Activated CD4-positive, alpha-beta memory T cell treated with anti-CD3 and anti-CD28 coated beads for 36 hours (primary cell): ENCODE results near the gene LYPD1. TPM values are rescaled to one million over a fixed set of nuclear protein-coding genes. Genes with fewer than 3 reads are reported as not detected.
"Not testable (repeated sequence)": the region's sequence is repeated elsewhere in the genome, so short reads cannot be mapped to it uniquely, and the experiment has no call there.

Experiments
- CTCF ChIA-PET: fragments of 350-600 bp; sonication (Branson Sonifier 250); formaldehyde crosslinking; loops from one replicate; lab custom pipeline; 2021; ENCODE audit warnings: antibody characterized with exemption, inconsistent platforms; lab: Charles Lee
- POLR2A ChIA-PET: fragments of 350-600 bp; sonication (Branson Sonifier 250); formaldehyde crosslinking; loops from one replicate; lab custom pipeline; 2021; ENCODE audit warnings: antibody characterized with exemption; lab: Charles Lee
- DNase-seq: peaks from one replicate; pipeline ENCODE4 v3.0.0-alpha.2; 2020
- H3K27ac Mint-ChIP-seq: one replicate; pipeline ENCODE4 v1.8.0; 2021; ENCODE audit warnings: mixed read lengths
- H3K27me3 Mint-ChIP-seq: one replicate; pipeline ENCODE4 v1.8.0; 2021; ENCODE audit warnings: mixed read lengths
- H3K36me3 Mint-ChIP-seq: one replicate; pipeline ENCODE4 v1.8.0; 2021; ENCODE audit warnings: mixed read lengths
- H3K4me1 Mint-ChIP-seq: one replicate; pipeline ENCODE4 v1.8.0; 2021; ENCODE audit warnings: low read depth, mixed read lengths
- H3K4me3 Mint-ChIP-seq: one replicate; pipeline ENCODE4 v1.8.0; 2021; ENCODE audit warnings: mild to moderate bottlenecking, mixed read lengths
- H3K9me3 Mint-ChIP-seq: one replicate; pipeline ENCODE4 v1.8.0; 2021; ENCODE audit warnings: mixed read lengths
- intact Hi-C: fragments of 100-400 bp; cut with micrococcal nuclease; formaldehyde crosslinking; loops from one replicate; pipeline ENCODE4 v1.15.1; 2023
- total RNA-seq, 2 experiments: library from RNA; stranded (reverse); gene quantifications; one replicate each; pipeline ENCODE4 v1.2.3, GENCODE V29; 2021

LYPD1 gene, protein sequence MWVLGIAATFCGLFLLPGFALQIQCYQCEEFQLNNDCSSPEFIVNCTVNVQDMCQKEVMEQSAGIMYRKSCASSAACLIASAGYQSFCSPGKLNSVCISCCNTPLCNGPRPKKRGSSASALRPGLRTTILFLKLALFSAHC
- total RNA-seq, result not detected

DNA sequence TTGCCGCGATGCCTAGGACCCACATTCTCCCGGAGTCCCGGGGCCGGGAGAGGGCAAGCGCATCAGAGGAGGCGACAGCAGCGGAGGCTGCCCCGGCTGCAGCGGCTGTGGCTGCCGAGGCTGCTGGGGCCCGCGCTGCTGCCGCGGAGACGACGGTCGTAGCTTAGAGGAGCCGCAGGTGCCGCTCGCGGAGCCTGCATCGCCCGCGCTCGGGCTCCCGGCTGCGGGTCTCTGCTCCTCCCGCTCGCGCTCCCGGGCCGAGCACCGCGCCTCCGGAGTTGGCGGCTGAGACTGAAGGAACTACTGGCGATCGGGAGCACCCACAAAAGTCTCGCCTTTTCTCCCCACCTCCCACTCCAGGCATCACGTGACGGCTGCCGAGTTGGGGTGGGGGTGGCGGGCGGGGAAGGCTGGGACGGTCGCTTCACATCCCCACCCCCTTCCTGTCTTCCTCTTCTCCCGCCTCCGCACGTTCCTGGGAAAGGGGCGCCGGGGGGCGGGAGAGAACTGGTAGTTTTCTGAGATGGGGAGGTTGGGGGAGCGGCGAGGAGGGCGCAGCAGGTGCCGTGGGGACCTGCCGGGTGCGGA, at the start of gene LYPD1:
LYPD1 (minus strand) TSS at position 298 of the 588 bp plus-strand sequence; CDS start at position 25, 273 bp downstream.
- intact Hi-C loops, result no loop called here
- Mint-ChIP-seq H3K4me1 (no peaks in the 10 kb centered on the region), H3K27me3 (peaks cover 21% of the 10 kb centered on the region), H3K36me3 (peaks cover 2% of the 10 kb centered on the region), H3K9me3 (no peaks in the 10 kb centered on the region), H3K27ac (no peak within 1 kb of the TSS), H3K4me3 (no peak within 1 kb of the TSS)
- ChIA-PET CTCF (no interaction called here), POLR2A (no interaction called here)
- DNase-seq, result no peak

DNA sequence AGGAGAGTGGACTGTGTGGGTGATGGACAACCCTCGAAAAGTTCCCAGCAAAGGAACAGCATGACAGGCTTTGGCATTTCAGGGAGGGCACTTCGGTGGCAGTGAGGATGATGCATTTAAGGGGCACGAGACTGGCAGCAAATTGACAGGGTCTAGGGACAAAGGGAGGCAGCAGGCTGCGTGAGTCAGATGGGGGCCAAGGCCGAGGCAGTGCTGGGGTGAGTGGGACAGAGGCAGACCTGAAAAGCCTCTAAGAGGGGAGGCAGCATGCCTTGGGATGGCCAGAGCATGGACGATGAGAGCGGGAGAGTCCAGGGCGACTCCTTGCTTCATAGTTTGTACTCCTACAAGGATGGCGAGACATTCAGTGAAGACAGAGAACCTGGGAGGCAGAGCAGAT, 49.5 kb upstream of the LYPD1 start:
- no peak for DNase-seq
- Mint-ChIP-seq H3K36me3 (no peaks in the 10 kb centered on the region), H3K4me1 (no peaks in the 10 kb centered on the region), H3K27ac (no peak overlapping the region), H3K9me3 (no peaks in the 10 kb centered on the region), H3K4me3 (no peak overlapping the region), H3K27me3 (no peaks in the 10 kb centered on the region)
- POLR2A ChIA-PET, result no interaction called here
- CTCF ChIA-PET, result no interaction called here
- intact Hi-C loops, result no loop called here

DNA sequence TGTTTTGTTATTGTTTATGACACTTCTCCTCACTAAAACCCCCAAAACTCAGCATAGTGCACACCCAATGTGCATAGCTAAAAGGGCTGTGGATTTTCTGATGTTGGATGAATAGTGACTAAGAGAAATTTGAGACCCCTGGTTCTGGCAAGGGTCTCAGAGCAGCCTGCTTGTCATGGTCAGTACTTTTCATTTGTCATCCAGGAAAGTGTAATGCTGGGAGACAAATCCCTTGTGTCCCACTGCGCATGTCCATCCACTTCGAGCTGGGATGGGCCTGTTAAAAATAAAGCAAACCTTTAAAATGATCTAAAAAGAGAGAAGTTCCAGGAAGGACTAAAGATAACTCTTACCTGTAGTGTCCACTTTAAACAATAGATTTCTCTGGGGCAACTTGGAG, 46.9 kb upstream of the LYPD1 start:
- POLR2A ChIA-PET, result no interaction called here
- intact Hi-C loops, result no loop called here
- Mint-ChIP-seq H3K27ac (no peak overlapping the region), H3K4me3 (no peak overlapping the region), H3K4me1 (no peaks in the 10 kb centered on the region), H3K9me3 (no peaks in the 10 kb centered on the region), H3K36me3 (no peaks in the 10 kb centered on the region), H3K27me3 (no peaks in the 10 kb centered on the region)
- DNase-seq, result no peak
- CTCF ChIA-PET, result no interaction called here

DNA sequence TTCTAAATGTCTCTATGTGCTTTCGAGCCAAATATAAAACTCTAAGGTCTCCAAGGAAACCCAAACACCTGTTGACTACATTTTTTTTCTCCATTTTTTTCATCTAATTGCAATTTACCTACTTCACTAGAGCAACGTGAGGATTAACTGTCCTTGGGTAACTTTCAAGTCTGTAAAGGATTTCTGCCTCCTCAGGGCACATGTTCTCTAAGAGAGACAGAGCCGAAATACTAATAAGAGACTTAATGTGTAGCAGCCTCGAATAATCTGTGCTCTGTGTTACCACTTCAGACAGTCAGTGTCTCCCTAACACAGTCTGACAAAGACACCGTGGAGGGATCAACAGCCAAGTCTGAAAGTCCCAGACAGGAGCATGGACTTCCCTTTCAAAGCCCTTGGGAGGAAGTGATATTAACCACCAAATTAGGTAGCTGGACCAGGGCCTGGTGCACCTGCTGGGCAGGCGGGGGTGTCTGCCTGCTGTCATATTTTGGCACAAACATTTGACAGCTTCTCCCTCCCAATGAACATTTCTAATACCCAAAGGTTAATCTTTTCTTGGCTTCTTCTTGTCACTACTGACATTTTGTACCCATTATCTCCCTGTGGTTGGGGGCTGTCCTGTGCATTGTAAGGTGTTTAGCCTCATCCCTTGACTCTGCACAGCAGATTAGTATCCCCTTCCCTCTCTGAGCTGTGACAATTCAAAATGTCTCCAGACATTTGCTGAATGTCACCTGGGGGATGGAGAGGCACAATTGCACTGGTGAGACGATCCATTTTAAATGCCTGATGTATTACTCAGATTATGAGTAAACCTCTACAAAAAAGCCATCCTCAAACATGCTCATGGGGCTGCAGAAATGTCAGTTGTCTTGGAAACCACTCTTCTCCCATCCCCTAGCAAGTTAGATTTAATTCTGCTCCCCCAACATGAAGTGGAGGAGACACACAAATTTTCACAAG, 45.7 kb upstream of the LYPD1 start:
- no peaks in the 10 kb centered on the region for H3K4me1 Mint-ChIP-seq
- CTCF ChIA-PET, result no interaction called here
- POLR2A ChIA-PET, result no interaction called here
- no peak for DNase-seq
- no peaks in the 10 kb centered on the region for H3K27me3 Mint-ChIP-seq
- intact Hi-C loops, result no loop called here
- no peak overlapping the region for H3K4me3 Mint-ChIP-seq
- no peaks in the 10 kb centered on the region for H3K36me3 Mint-ChIP-seq
- H3K9me3 Mint-ChIP-seq, result no peaks in the 10 kb centered on the region
- no peak overlapping the region for H3K27ac Mint-ChIP-seq

DNA sequence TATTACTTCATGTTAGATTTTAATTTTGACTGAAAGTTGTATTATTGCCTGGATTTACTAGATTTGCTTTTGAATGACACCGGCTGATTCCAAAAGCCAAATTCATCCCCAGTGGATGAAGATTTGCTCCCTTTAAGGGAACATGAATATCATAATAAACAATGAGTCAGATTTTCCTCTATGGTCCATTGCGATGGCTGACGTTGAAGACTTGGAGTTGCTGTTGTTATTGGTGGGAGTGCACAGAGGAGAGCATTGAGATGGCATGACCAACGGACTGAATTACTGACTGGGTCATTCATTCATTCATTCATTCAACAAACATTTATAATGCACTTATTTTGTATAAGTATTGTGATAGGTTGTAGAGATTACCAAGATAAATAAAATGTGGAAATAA, 33.4 kb upstream of the LYPD1 start:
- H3K27me3 Mint-ChIP-seq, result no peaks in the 10 kb centered on the region

DNA sequence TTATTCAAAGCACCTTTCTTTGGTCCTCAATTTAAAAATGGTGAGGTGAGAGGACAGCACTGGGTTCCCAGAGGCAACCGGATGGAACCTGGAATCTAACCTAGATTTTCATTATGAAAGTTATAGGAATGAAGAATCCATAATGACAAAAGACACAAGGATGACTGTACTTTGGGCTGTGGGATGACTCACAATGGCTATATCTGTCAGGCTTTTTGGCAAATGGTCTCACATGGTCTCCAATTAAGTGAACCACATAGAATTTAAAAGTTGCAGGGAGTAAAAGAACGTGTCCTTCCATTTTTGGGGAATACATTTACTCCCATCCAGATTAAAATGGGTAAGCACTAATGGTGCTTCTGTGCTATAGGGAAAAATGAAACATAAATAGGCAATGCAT, 31.8 kb upstream of the LYPD1 start:
- ChIA-PET CTCF (no interaction called here), POLR2A (no interaction called here)
- Mint-ChIP-seq H3K27ac (no peak overlapping the region), H3K27me3 (no peaks in the 10 kb centered on the region), H3K9me3 (no peaks in the 10 kb centered on the region), H3K4me1 (no peaks in the 10 kb centered on the region), H3K4me3 (no peak overlapping the region), H3K36me3 (no peaks in the 10 kb centered on the region)
- no peak for DNase-seq
- intact Hi-C loops, result no loop called here

More for the DNA sequence above, 33.4 kb upstream of the LYPD1 start:
- ChIA-PET CTCF (no interaction called here), POLR2A (no interaction called here)
- no peak overlapping the region for H3K4me3 Mint-ChIP-seq
- H3K4me1 Mint-ChIP-seq, result no peaks in the 10 kb centered on the region
- no peaks in the 10 kb centered on the region for H3K36me3 Mint-ChIP-seq
- no peak for DNase-seq
- H3K9me3 Mint-ChIP-seq, result no peaks in the 10 kb centered on the region
- no peak overlapping the region for H3K27ac Mint-ChIP-seq
- intact Hi-C loops, result no loop called here

DNA sequence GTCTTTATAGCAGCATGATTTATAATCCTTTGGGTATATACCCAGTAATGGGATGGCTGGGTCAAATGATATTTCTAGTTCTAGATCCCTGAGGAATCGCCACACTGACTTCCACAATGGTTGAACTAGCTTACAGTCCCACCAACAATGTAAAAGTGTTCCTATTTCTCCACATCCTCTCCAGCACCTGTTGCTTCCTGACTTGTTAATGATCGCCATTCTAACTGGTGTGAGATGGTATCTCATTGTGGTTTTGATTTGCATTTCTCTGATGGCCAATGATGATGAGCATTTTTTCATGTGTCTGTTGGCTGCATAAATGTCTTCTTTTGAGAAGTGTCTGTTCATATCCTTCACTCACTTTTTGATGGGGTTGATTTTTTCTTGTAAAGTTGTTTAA, 29.8 kb upstream of the LYPD1 start:
- H3K4me1 Mint-ChIP-seq, CTCF ChIA-PET, POLR2A ChIA-PET, H3K27me3 Mint-ChIP-seq, H3K9me3 Mint-ChIP-seq, H3K27ac Mint-ChIP-seq, intact Hi-C loops, DNase-seq, H3K36me3 Mint-ChIP-seq, H3K4me3 Mint-ChIP-seq: not testable (repeated sequence)

DNA sequence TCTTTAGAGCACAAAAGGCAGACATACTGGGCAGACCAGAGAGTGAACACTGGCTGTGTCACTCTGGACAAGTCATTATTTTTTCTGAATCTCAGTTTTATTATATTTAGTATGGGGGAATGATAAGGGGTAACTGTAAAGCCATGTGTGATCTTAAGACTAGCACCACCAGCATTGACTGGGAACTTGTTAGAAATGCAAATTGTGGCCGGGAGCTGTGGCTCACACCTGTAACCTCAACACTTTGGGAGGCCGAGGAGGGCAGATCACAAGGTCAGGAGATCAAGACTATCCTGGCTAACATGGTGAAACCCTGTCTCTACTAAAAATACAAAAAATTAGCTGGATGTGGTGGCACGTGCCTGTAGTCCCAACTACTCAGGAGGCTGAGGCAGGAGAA, 28.3 kb upstream of the LYPD1 start:
- CTCF ChIA-PET, H3K27ac Mint-ChIP-seq, H3K27me3 Mint-ChIP-seq, H3K4me1 Mint-ChIP-seq, H3K9me3 Mint-ChIP-seq, DNase-seq, intact Hi-C loops, H3K4me3 Mint-ChIP-seq, H3K36me3 Mint-ChIP-seq, POLR2A ChIA-PET: not testable (repeated sequence)

DNA sequence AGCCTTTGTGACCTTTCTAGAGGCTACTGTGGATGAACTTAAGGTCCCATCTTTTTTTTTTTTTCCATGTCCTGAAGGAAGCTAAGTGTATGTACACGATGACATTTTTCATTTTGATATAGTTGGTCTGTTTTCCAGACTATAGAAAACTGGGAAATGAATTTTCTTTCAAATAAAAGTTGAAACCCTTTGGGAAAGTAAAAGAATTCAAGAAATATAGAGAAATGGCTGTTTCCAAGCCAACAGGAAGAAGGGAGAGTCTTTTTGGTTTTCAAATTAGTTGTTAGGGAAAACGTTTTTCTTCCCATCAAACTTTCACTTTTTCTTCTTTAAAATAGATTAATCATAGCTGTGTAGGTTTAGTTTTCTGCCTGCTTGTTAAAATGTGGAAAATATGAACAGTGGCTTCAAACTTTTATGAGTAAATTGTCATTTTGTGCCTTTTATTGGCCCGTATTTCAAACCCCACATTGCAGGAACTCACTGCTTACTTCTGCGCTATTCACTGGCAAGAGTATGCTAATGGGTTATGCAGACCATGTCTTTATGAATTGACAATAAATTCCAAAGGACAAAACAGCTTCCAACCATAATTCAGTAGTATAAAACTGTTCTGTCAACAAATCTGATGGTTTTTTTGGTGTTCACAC, 27.7 kb upstream of the LYPD1 start:
- H3K4me3 Mint-ChIP-seq, result no peak overlapping the region
- intact Hi-C loops, result no loop called here
- DNase-seq, result no peak
- H3K27me3 Mint-ChIP-seq, result no peaks in the 10 kb centered on the region
- H3K27ac Mint-ChIP-seq, result no peak overlapping the region
- no peaks in the 10 kb centered on the region for H3K4me1 Mint-ChIP-seq
- CTCF ChIA-PET, result no interaction called here
- POLR2A ChIA-PET, result no interaction called here
- H3K9me3 Mint-ChIP-seq, result no peaks in the 10 kb centered on the region
- no peaks in the 10 kb centered on the region for H3K36me3 Mint-ChIP-seq

DNA sequence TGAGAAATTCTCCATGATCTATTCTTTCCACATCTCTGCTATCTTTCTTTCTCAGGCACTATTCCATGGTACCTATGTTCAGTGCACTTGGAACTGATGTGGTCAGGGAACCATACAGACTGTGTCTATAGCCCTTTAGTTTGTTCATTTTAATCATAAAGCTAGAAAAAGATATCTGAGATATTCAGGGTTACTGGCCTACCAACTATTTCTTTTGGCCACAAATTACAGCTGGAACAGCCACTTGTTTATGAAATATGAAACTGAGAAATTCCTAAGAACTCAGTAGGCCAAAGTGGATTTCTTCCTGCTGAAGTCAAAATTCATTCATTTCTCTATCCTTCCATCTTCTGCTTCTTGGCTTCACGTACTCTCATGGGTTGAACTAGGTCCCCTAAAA, 22.8 kb upstream of the LYPD1 start:
- DNase-seq, result no peak
- intact Hi-C loops, result no loop called here
- Mint-ChIP-seq H3K4me3 (no peak overlapping the region), H3K4me1 (no peaks in the 10 kb centered on the region), H3K9me3 (no peaks in the 10 kb centered on the region), H3K27ac (no peak overlapping the region), H3K27me3 (no peaks in the 10 kb centered on the region), H3K36me3 (no peaks in the 10 kb centered on the region)
- ChIA-PET CTCF (no interaction called here), POLR2A (no interaction called here)

DNA sequence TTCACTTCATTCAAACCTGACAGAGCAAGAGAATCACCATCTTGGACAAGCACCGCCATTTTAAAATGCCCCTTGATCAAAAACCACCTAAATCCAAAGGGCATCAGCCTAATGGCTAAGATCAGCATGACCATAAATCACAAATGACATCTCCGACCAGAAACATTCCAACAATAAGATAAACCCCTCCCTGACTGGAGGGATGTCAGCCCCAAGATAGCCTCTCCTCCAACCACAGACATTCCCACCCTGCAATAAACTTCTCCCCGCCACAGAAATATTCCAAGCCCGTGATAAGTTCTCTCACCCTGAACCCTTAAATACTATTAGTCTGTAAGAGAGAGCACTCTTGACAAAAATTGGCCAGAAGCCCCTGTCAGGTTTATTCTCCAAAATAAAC, 21.6 kb upstream of the LYPD1 start:
- ChIA-PET CTCF (no interaction called here), POLR2A (no interaction called here)
- Mint-ChIP-seq H3K27me3 (no peaks in the 10 kb centered on the region), H3K36me3 (no peaks in the 10 kb centered on the region), H3K9me3 (no peaks in the 10 kb centered on the region), H3K4me1 (no peaks in the 10 kb centered on the region), H3K27ac (no peak overlapping the region), H3K4me3 (no peak overlapping the region)
- DNase-seq, result no peak
- intact Hi-C loops, result no loop called here

DNA sequence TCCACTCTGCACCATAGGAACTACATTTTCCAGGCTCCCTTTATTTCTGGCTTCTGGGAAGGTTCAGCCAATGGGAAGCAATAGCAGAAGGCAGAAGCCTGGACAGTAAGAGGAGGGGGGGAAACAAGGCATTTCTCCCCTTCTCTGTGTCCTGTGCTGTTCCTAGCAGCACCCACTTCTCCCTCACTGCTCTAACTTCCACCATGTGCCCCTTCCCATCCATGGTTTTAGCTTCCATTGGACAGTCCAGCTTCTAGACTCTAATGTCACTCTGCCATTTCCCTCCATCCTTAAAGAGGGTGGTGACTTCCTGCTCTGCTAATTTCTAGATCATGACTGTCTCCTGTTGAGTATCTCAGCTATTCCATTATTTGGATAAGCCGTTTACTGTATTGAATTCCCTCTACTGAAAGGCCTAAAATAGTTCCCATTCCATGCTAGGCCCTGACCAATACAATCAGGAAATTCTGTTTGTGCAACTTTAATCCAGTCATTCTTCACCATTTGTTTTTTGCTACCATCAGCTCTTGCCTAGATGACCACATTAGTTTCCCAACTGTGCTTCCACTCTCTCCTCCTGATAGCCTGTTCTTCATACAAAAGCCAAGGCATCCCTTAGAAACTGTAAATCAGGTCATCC, 20.8 kb upstream of the LYPD1 start:
- CTCF ChIA-PET, result no interaction called here
- Mint-ChIP-seq H3K27me3 (no peaks in the 10 kb centered on the region), H3K9me3 (no peaks in the 10 kb centered on the region), H3K36me3 (no peaks in the 10 kb centered on the region), H3K4me1 (no peaks in the 10 kb centered on the region), H3K4me3 (no peak overlapping the region), H3K27ac (no peak overlapping the region)
- no peak for DNase-seq
- intact Hi-C loops, result no loop called here
- POLR2A ChIA-PET, result no interaction called here
